MM.1S (cell line): ENCODE data around the gene PITPNM2.

ENCODE experiments used
- DNase-seq: peaks from one replicate; pipeline ENCODE4 v3.0.0-alpha.2; 2015
- H2AFZ ChIP-seq: fragments of 300-600 bp; sonication (generic); 2 replicates; pipeline ENCODE4 v1.6.0; 2016; ENCODE audit warnings: antibody characterized with exemption, low read length
- H3F3A ChIP-seq: fragments of 300-600 bp; sonication (generic); 2 replicates; pipeline ENCODE4 v1.6.1; 2016; ENCODE audit warnings: mild to moderate bottlenecking, antibody characterized with exemption, low read length, moderate library complexity, mixed read lengths; ENCODE audit not compliant: insufficient read depth
- H3K27ac ChIP-seq: fragments of 300-600 bp; sonication (generic); 2 replicates; pipeline ENCODE4 v1.5.1; 2016; ENCODE audit warnings: mild to moderate bottlenecking, low read length
- H3K27me3 ChIP-seq: fragments of 300-600 bp; sonication (generic); replicated peaks from 2 replicates; pipeline ENCODE4 v1.6.0; 2016; ENCODE audit warnings: low read length; ENCODE audit not compliant: insufficient read depth
- H3K36me3 ChIP-seq: fragments of 300-600 bp; sonication (generic); replicated peaks from 2 replicates; pipeline ENCODE4 v1.6.1; 2016; ENCODE audit warnings: mild to moderate bottlenecking, low read length, mixed read lengths; ENCODE audit not compliant: insufficient read depth
- H3K4me1 ChIP-seq: fragments of 300-600 bp; sonication (generic); 2 replicates; pipeline ENCODE4 v1.6.1; 2016; ENCODE audit warnings: low read length, mixed read lengths
- H3K4me2 ChIP-seq: fragments of 300-600 bp; sonication (generic); 2 replicates; pipeline ENCODE4 v1.6.0; 2016; ENCODE audit warnings: low read depth, low read length
- H3K4me3 ChIP-seq: fragments of 300-600 bp; sonication (generic); 2 replicates; pipeline ENCODE4 v1.5.1; 2016; ENCODE audit warnings: low read length, mixed read lengths
- H3K79me2 ChIP-seq: fragments of 300-600 bp; sonication (generic); 2 replicates; pipeline ENCODE4 v1.6.1; 2016; ENCODE audit warnings: mixed run types, low read length, mixed read lengths
- H3K9ac ChIP-seq: fragments of 300-600 bp; sonication (generic); 2 replicates; pipeline ENCODE4 v1.6.1; 2016; ENCODE audit warnings: low read length, mixed read lengths
- H3K9me2 ChIP-seq: fragments of 300-600 bp; sonication (generic); replicated peaks from 2 replicates; pipeline ENCODE4 v1.6.1; 2016; ENCODE audit warnings: mild to moderate bottlenecking, low read length, mixed read lengths; ENCODE audit not compliant: insufficient read depth
- H3K9me3 ChIP-seq: fragments of 300-600 bp; sonication (generic); replicated peaks from 2 replicates; pipeline ENCODE4 v1.6.1; 2016; ENCODE audit warnings: mild to moderate bottlenecking, low read length, mixed read lengths; ENCODE audit not compliant: insufficient read depth
- H4K20me1 ChIP-seq: fragments of 300-600 bp; sonication (generic); 2 replicates; pipeline ENCODE4 v1.6.1; 2016; ENCODE audit warnings: mild to moderate bottlenecking, low read length, moderate library complexity, mixed read lengths; ENCODE audit not compliant: insufficient read depth
- CTCF ChIP-seq: fragments of 300-600 bp; sonication (generic); IDR thresholded peaks from 2 replicates; pipeline ENCODE4 v1.5.1; 2016; ENCODE audit warnings: antibody characterized with exemption, low read length, mixed read lengths
- EZH2 ChIP-seq: fragments of 300-600 bp; sonication (generic); optimal IDR thresholded peaks from 2 replicates; pipeline ENCODE3; 2017; ENCODE audit warnings: low read depth, mild to moderate bottlenecking, antibody characterized with exemption, low read length, mixed read lengths
- EZH2phosphoT487 ChIP-seq: fragments of 300-600 bp; sonication (generic); IDR thresholded peaks from 2 replicates; pipeline ENCODE4 v1.6.1; 2018; ENCODE audit warnings: antibody characterized with exemption, low read length

Gene PITPNM2

DNA sequence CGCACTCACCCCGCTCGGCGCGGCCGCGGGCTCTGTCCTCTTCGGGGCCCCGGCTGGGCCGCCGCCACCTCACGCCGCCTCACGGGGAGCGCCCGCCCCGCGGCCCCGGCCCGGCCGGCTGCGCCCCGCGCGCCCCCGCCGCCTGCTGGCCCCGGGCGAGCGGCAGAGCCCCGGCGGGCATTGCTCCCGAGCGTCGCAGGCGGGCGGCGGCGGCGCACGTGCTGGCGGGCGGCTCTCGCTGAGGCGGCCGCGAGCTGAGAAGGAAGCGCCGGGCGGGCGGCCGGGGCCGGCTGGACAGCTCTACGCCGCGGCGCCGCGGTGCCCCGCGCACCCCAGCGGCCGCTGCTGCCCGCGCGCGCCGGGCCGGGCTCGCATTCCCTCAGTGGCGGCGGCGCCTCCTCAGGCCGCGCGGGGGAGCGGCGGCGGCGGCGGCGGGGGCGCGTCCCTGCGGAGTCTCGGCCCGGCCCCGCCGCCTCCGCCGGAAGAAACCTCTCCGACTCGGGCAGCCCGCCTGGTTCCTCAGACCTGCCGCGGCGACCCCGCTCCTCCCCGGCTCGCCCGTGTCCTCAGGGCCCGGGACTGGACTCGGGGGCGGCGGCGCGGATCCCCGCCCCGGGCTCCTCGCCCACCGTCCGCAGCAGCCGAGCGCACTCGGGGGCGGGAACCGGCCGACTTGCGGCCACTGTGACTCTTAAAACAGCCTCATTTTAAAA is at the start of gene PITPNM2:
Gene PITPNM2 (minus strand): TSS at position 347 of the 713 bp plus-strand sequence. CDS start 116,500 bp downstream, outside the sequence.
- H3K27ac ChIP-seq = no peak within 1 kb of the TSS
- H3K4me3 ChIP-seq = peak within 1 kb of the TSS; percentile 57

GRCh38 chr12:123200414-123200813 is 49.5 kb upstream of the PITPNM2 start:
- Histone ChIP-seq H3K36me3 (no peaks in the 10 kb centered on the region; the same call in 1 of the 2 replicates), H3F3A (no peaks in the 10 kb centered on the region), H3K9me2 (no peaks in the 10 kb centered on the region), H2AFZ (no peak overlapping the region), H3K4me1 (no peaks in the 10 kb centered on the region), H3K27me3 (no peaks in the 10 kb centered on the region), H4K20me1 (no peaks in the 10 kb centered on the region), H3K79me2 (no peaks in the 10 kb centered on the region), H3K27ac (no peak overlapping the region), H3K9ac (no peak overlapping the region), H3K9me3 (no peaks in the 10 kb centered on the region), H3K4me2 (no peak overlapping the region), H3K4me3 (no peak overlapping the region)
- no peak for TF ChIP-seq EZH2
- no peak for TF ChIP-seq CTCF
- DNase-seq = no peak

More for the DNA sequence above, at the start of gene PITPNM2:
- Histone ChIP-seq H2AFZ (peak within 1 kb of the TSS; percentile 61), H3K9me3 (no peaks in the 10 kb centered on the region), H3K4me1 (no peaks in the 10 kb centered on the region), H3F3A (no peaks in the 10 kb centered on the region), H3K9ac (peak within 1 kb of the TSS; percentile 51; the same call in 1 of the 2 replicates), H3K79me2 (no peaks in the 10 kb centered on the region), H3K36me3 (no peaks in the 10 kb centered on the region), H3K27me3 (no peaks in the 10 kb centered on the region), H4K20me1 (no peaks in the 10 kb centered on the region), H3K4me2 (peak within 1 kb of the TSS; percentile 74), H3K9me2 (no peaks in the 10 kb centered on the region)
- TF ChIP-seq EZH2phosphoT487 = no peak
- peak; percentile 52 for DNase-seq

GRCh38 chr12:123199936-123200335 is 49.0 kb upstream of the PITPNM2 start:
- Histone ChIP-seq H3K4me2 (no peak overlapping the region), H4K20me1 (no peaks in the 10 kb centered on the region), H3K79me2 (no peaks in the 10 kb centered on the region), H3K9me3 (no peaks in the 10 kb centered on the region), H3F3A (no peaks in the 10 kb centered on the region), H2AFZ (no peak overlapping the region), H3K36me3 (no peaks in the 10 kb centered on the region; the same call in 1 of the 2 replicates), H3K4me3 (no peak overlapping the region), H3K9ac (no peak overlapping the region), H3K4me1 (no peaks in the 10 kb centered on the region), H3K9me2 (no peaks in the 10 kb centered on the region), H3K27ac (no peak overlapping the region), H3K27me3 (no peaks in the 10 kb centered on the region)
- DNase-seq = no peak
- TF ChIP-seq EZH2phosphoT487 (no peak), CTCF (no peak)

GRCh38 chr12:123187637-123188036 is 36.7 kb upstream of the PITPNM2 start:
- H3K4me2 ChIP-seq = no peak overlapping the region

More at GRCh38 chr12:123187637-123188036, 36.7 kb upstream of the PITPNM2 start:
- no peak for DNase-seq
- no peaks in the 10 kb centered on the region for H4K20me1 ChIP-seq
- no peak overlapping the region for H2AFZ ChIP-seq
- no peaks in the 10 kb centered on the region for H3K79me2 ChIP-seq
- H3K27me3 ChIP-seq = no peaks in the 10 kb centered on the region
- H3K9ac ChIP-seq = no peak overlapping the region
- no peak overlapping the region for H3K27ac ChIP-seq
- no peaks in the 10 kb centered on the region for H3K4me1 ChIP-seq
- H3K9me3 ChIP-seq = no peaks in the 10 kb centered on the region
- H3F3A ChIP-seq = no peaks in the 10 kb centered on the region
- H3K9me2 ChIP-seq = no peaks in the 10 kb centered on the region
- no peak for TF ChIP-seq CTCF
- TF ChIP-seq EZH2 = no peak
- no peak for TF ChIP-seq EZH2phosphoT487
- H3K4me3 ChIP-seq = no peak overlapping the region
- no peaks in the 10 kb centered on the region for H3K36me3 ChIP-seq
